B cell (primary cell): ENCODE measurements around the gene C2CD3.

ENCODE experiments used
- EZH2 ChIP-seq: IDR thresholded peaks from 2 replicates; pipeline ENCODE4 v1.6.1; 2012; ENCODE audit warnings: borderline replicate concordance, low read depth, mild to moderate bottlenecking, moderate library complexity, low read length; ENCODE audit not compliant: insufficient read depth, poor library complexity, severe bottlenecking
- TF ChIP-seq, protein P1 (sequence below): fragments of 200-600 bp; IDR thresholded peaks from one replicate; pipeline ENCODE4 v1.8.0; 2022; ENCODE audit warnings: antibody characterized with exemption, mild to moderate bottlenecking

DNA sequence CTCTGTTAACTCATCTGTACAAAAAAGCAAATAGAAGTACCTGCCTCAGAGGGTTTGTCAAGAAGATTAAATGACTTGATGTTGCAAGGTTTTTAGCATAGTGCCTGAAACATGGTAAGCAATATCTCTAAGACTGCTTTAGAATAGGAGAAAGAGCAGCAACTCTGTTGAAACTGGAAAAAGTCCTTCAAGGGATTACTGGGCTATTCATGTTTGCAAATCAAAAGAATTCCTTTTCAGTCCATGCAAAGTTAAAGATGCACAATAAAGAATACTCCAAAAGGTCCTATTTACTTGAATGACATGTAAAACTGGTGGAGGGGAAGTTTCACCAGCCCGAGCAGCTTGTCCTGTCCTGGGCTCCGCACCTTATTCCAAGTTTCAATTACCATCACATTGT is 70.6 kb downstream of the C2CD3 start:
- TF ChIP-seq, protein P1, sequence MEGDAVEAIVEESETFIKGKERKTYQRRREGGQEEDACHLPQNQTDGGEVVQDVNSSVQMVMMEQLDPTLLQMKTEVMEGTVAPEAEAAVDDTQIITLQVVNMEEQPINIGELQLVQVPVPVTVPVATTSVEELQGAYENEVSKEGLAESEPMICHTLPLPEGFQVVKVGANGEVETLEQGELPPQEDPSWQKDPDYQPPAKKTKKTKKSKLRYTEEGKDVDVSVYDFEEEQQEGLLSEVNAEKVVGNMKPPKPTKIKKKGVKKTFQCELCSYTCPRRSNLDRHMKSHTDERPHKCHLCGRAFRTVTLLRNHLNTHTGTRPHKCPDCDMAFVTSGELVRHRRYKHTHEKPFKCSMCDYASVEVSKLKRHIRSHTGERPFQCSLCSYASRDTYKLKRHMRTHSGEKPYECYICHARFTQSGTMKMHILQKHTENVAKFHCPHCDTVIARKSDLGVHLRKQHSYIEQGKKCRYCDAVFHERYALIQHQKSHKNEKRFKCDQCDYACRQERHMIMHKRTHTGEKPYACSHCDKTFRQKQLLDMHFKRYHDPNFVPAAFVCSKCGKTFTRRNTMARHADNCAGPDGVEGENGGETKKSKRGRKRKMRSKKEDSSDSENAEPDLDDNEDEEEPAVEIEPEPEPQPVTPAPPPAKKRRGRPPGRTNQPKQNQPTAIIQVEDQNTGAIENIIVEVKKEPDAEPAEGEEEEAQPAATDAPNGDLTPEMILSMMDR = no peak
- no peak for TF ChIP-seq EZH2
